Subcutaneous adipose tissue (tissue), 4 donors: Measurements from ENCODE around the gene VRK2. TPM values are rescaled to one million over a fixed set of nuclear protein-coding genes. Genes with fewer than 3 reads are reported as not detected.

Experiments
- total RNA-seq, 4 donors: library from RNA; depleted of rRNA; stranded (reverse); fragments of >200 nt; gene quantifications; one replicate each; pipeline ENCODE4 v1.1.0, GENCODE V29; 2016
- TF ChIP-seq, protein P1 (sequence below): fragments of 450-650 bp; IDR thresholded peaks from one replicate; pipeline ENCODE4 v1.5.1; 2016; ENCODE audit warnings: low read depth, mild to moderate bottlenecking, control low read depth, antibody characterized with exemption, moderate library complexity

Gene VRK2
- total RNA-seq, 4 donors from 2014 or later = 18.5 to 42.7 (median 23.9) TPM

DNA sequence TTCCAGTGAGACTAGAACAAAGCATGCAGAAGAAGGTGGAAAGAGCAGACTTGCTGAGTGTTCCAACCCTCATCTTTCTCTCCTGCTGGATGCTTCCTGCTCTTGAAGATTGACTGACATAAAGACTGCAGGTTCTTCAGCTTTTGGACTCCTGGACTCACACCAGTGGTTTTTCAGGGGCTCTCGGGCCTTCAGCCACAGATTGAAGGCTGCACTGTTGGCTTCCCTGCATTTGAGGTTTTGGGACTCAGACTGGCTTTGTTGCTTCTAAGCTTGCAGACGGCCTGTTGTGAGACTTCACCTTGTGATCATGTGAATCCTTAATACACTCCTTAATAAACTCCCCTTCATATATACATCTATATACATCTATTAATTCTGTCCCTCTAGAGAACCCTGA is 20.4 kb downstream of the VRK2 start:
- TF ChIP-seq, protein P1, sequence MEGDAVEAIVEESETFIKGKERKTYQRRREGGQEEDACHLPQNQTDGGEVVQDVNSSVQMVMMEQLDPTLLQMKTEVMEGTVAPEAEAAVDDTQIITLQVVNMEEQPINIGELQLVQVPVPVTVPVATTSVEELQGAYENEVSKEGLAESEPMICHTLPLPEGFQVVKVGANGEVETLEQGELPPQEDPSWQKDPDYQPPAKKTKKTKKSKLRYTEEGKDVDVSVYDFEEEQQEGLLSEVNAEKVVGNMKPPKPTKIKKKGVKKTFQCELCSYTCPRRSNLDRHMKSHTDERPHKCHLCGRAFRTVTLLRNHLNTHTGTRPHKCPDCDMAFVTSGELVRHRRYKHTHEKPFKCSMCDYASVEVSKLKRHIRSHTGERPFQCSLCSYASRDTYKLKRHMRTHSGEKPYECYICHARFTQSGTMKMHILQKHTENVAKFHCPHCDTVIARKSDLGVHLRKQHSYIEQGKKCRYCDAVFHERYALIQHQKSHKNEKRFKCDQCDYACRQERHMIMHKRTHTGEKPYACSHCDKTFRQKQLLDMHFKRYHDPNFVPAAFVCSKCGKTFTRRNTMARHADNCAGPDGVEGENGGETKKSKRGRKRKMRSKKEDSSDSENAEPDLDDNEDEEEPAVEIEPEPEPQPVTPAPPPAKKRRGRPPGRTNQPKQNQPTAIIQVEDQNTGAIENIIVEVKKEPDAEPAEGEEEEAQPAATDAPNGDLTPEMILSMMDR = no peak

DNA sequence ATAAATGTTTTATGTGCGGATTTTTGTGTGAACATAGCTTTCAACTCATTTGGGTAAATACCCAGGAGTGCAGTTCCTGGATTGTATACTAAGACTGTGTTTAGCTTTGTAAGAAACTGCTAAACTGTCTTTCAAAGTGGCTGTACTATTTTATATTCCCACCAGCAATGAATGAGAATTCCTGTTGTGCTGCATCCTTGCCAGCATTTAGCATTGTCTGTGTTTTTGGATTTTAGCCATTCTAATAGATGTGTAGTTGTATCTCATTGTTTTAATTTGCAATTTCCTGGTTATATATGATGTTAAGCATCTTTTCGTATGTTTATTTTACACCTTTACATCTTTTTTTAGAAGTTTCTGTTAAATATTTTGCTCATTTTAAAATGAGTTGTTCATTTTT is 24.2 kb downstream of the VRK2 start:
- TF ChIP-seq, protein P1 = no peak

DNA sequence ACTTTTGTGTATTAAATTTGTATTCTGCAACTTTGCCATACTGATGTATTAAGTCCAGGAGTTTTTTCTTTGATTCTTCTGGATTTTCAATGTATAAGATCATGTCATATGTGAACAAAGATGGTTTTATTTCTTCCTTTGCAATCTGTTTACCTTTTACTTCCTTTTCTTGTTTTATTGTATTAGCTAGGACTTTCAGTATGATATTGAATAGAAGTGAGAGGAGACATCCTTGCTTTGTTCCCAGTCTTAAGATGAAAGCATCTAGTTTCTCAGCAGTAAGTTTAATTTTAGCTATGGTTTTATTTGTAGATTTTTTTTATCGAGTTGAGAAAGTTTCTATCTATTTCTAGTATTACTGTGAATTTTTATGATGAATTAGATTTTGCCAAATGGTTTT is 25.5 kb downstream of the VRK2 start:
- TF ChIP-seq, protein P1 = no peak

DNA sequence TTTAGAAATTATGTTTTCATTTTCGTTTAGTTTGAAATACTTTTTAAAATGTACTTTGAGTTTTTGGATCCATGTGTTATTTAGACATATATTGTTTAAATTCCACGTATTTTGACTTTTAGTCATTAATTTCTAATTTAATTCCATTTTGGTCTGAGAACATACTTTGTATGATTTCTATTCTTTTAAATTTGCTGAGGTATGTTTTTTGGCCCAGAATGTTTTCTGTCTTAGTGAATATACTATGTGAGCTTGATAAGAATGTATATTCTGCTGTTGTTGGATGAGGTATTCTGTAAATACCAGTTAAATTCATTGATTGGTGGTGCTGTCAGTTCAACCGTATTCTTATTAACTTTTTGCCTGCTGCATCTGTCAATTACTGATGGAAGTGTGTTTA is 26.4 kb downstream of the VRK2 start:
- TF ChIP-seq, protein P1 = no peak

DNA sequence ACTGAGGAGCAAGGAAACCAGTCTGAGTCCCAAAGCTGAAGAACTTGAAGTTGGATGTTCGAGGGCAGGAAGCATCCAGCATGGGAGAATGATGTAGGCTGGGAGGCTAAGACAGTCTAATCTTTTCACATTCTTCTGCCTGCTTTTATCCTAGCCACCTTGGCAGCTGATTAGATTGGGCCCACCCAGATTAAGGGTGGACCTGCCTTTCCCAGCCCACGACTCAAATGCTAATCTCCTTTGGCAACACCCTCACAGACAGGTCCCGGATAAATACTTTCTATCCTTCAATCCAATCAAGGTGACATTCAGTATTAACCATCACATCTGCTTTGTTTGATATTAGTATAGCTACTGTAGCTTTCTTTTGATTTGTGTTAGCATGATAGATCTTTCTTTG is 27.1 kb downstream of the VRK2 start:
- TF ChIP-seq, protein P1 = no peak

DNA sequence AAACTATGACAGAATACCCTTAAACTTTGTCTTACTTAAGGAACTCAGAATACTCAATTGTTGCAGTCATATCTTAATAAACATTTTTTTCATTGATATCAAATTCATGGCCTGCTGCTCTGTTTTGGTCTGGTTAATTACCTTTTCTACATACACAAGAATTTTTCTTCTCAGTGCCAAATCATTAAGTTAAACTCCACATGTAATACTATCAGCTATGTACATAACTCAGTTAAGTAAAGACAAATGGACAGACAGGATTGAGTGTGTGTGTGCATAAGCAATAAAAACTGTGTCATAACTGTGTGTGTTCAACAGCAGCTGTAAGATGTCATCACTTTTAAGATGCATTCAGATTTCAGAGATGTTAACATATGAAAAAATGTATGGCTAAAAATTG is 34.4 kb downstream of the VRK2 start:
- TF ChIP-seq, protein P1 = no peak

DNA sequence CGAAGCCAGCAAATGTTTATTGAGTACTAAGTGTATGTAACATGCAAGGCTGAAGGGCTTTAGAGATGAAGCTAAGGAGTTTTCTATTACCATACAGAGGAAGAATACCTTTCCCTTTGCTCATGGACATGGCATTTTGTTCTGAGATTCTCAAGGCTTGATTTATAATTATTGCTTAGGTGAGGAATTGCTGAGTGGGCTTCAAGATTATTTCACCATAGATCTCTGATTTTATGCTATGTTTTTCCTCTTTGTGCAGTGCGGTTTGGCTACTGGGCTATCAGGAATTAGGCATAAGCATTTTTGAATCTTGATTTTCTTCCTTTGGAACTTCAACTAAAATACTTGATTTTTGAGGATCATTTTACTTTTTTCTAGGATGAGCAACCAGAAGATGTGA is 42.5 kb downstream of the VRK2 start:
- TF ChIP-seq, protein P1 = no peak
